ENCODE results near the gene MICALL2.

The MICALL2 gene

GRCh38 chr7:1460821-1461645, 1.8 kb upstream of the MICALL2 start:
- H3K4me3 ChIP-seq (ENCODE audit: insufficient read depth, low read length, poor library complexity, severe bottlenecking), result no peak overlapping the region
- no peaks in the 10 kb centered on the region for H3K36me3 ChIP-seq (ENCODE audit: low read length)
- H3K27ac ChIP-seq (ENCODE audit: low read depth, low read length), result no peak overlapping the region
- H3K79me2 ChIP-seq (ENCODE audit: insufficient read depth, low read length), result no peaks in the 10 kb centered on the region
- H3K4me2 ChIP-seq (ENCODE audit: low read depth, low read length, poor library complexity, severe bottlenecking), result no peak overlapping the region
- no peak for TF ChIP-seq CTCF (IDR thresholded peaks at IDR 0.05; ENCODE audit: insufficient read depth, low read length, poor library complexity, severe bottlenecking)
- no peak for TF ChIP-seq EZH2phosphoT487 (conservative IDR thresholded peaks at IDR 0.05; ENCODE audit: low read length)
- no peaks in the 10 kb centered on the region for H3F3A ChIP-seq (ENCODE audit: insufficient read depth)
- no peak overlapping the region for H2AFZ ChIP-seq (ENCODE audit: low read depth, low read length, severe bottlenecking)
- no peaks in the 10 kb centered on the region for H3K9me2 ChIP-seq (replicated peaks; ENCODE audit: insufficient read depth, low read length)
- no peaks in the 10 kb centered on the region for H3K27me3 ChIP-seq (ENCODE audit: low read length)
- no peaks in the 10 kb centered on the region for H3K9me3 ChIP-seq (ENCODE audit: insufficient read depth, low read length)
- no peak overlapping the region for H3K9ac ChIP-seq (ENCODE audit: low read length)
- H4K20me1 ChIP-seq (ENCODE audit: low read depth, low read length), result no peaks in the 10 kb centered on the region

- Histone ChIP-seq H3K79me2 (ENCODE audit: insufficient read depth, low read length) (no peaks in the 10 kb centered on the region), H3K9me3 (ENCODE audit: insufficient read depth, low read length) (no peaks in the 10 kb centered on the region), H3K4me2 (ENCODE audit: low read depth, low read length, poor library complexity, severe bottlenecking) (no peak overlapping the region), H3K9me2 (replicated peaks; ENCODE audit: insufficient read depth, low read length) (no peaks in the 10 kb centered on the region), H2AFZ (ENCODE audit: low read depth, low read length, severe bottlenecking) (no peak overlapping the region), H4K20me1 (ENCODE audit: low read depth, low read length) (no peaks in the 10 kb centered on the region), H3F3A (ENCODE audit: insufficient read depth) (no peaks in the 10 kb centered on the region), H3K4me3 (ENCODE audit: insufficient read depth, low read length, poor library complexity, severe bottlenecking) (no peak overlapping the region), H3K27ac (ENCODE audit: low read depth, low read length) (no peak overlapping the region), H3K27me3 (ENCODE audit: low read length) (no peaks in the 10 kb centered on the region), H3K36me3 (ENCODE audit: low read length) (no peaks in the 10 kb centered on the region), H3K9ac (ENCODE audit: low read length) (no peak overlapping the region)
- TF ChIP-seq CTCF (IDR thresholded peaks at IDR 0.05; ENCODE audit: insufficient read depth, low read length, poor library complexity, severe bottlenecking) (no peak), EZH2phosphoT487 (conservative IDR thresholded peaks at IDR 0.05; ENCODE audit: low read length) (no peak)
Measured at GRCh38 chr7:1459920-1460820, 900 bp upstream of the MICALL2 start.

GRCh38 chr7:1459512-1459892, 232 bp upstream of the MICALL2 start:
- Histone ChIP-seq H3F3A (ENCODE audit: insufficient read depth) (no peaks in the 10 kb centered on the region), H2AFZ (ENCODE audit: low read depth, low read length, severe bottlenecking) (no peak overlapping the region), H3K36me3 (ENCODE audit: low read length) (no peaks in the 10 kb centered on the region), H3K27ac (ENCODE audit: low read depth, low read length) (no peak overlapping the region), H4K20me1 (ENCODE audit: low read depth, low read length) (no peaks in the 10 kb centered on the region), H3K4me3 (ENCODE audit: insufficient read depth, low read length, poor library complexity, severe bottlenecking) (no peak overlapping the region), H3K79me2 (ENCODE audit: insufficient read depth, low read length) (no peaks in the 10 kb centered on the region), H3K9me2 (replicated peaks; ENCODE audit: insufficient read depth, low read length) (no peaks in the 10 kb centered on the region), H3K4me2 (ENCODE audit: low read depth, low read length, poor library complexity, severe bottlenecking) (no peak overlapping the region), H3K9me3 (ENCODE audit: insufficient read depth, low read length) (no peaks in the 10 kb centered on the region), H3K9ac (ENCODE audit: low read length) (no peak overlapping the region), H3K27me3 (ENCODE audit: low read length) (no peaks in the 10 kb centered on the region)
- TF ChIP-seq CTCF (IDR thresholded peaks at IDR 0.05; ENCODE audit: insufficient read depth, low read length, poor library complexity, severe bottlenecking) (no peak), EZH2phosphoT487 (conservative IDR thresholded peaks at IDR 0.05; ENCODE audit: low read length) (no peak)
